CD4-positive, CD25-positive, alpha-beta regulatory T cell (primary cell): ENCODE results near the gene CFAP91. TPM values are rescaled to one million over a fixed set of nuclear protein-coding genes. Genes with fewer than 3 reads are reported as not detected.
"Not testable (repeated sequence)": the region's sequence is repeated elsewhere in the genome, so short reads cannot be mapped to it uniquely, and the experiment has no call there.

Experiments used
- ATAC-seq, 2 donors: fragments of 150-1000 bp; cut with Tn5 transposase; one replicate each; pipeline ENCODE4 v1.10.0; 2021; ENCODE audit warnings: low read depth in 2 of 2, moderate number of reproducible peaks in 2 of 2, moderate library complexity in 1 of 2
- DNase-seq, 3 donors: peaks; one replicate each; pipeline versions ENCODE4 v3.0.0 to v3.0.0-alpha.2; 2012 to 2022; ENCODE audit warnings: mixed read lengths in 1 of 3
- H3K27ac ChIP-seq: one replicate; pipeline ENCODE4 v1.7.0; 2013; ENCODE audit warnings: mild to moderate bottlenecking, low read length; ENCODE audit not compliant: insufficient read depth, poor library complexity, severe bottlenecking
- H3K27me3 ChIP-seq: one replicate; pipeline ENCODE4 v1.7.0; 2013; ENCODE audit warnings: low read length; ENCODE audit not compliant: control insufficient read depth, insufficient read depth
- H3K36me3 ChIP-seq: one replicate; pipeline ENCODE4 v1.7.0; 2013; ENCODE audit warnings: mild to moderate bottlenecking, low read length, moderate library complexity; ENCODE audit not compliant: control insufficient read depth, insufficient read depth
- H3K4me1 ChIP-seq: 2 replicates; pipeline ENCODE4 v1.7.0; 2013; ENCODE audit warnings: mild to moderate bottlenecking, low read length; ENCODE audit not compliant: insufficient read depth, control insufficient read depth, poor library complexity, severe bottlenecking
- H3K4me3 ChIP-seq: one replicate; pipeline ENCODE4 v1.7.0; 2013; ENCODE audit warnings: low read depth, mild to moderate bottlenecking, low read length, moderate library complexity
- H3K9me3 ChIP-seq, 2 experiments: 1 replicate in 1 of 2; 2 replicates in 1 of 2; pipeline ENCODE4 v1.7.0; 2013; ENCODE audit warnings: low read length in 2 of 2, mild to moderate bottlenecking in 1 of 2, moderate library complexity in 1 of 2; ENCODE audit not compliant: control insufficient read depth in 2 of 2
- H3K27ac Mint-ChIP-seq, 3 donors: one replicate each; pipeline ENCODE4 v1.8.0; 2020 to 2022; ENCODE audit warnings: mild to moderate bottlenecking in 3 of 3, mixed read lengths in 3 of 3, moderate library complexity in 2 of 3
- H3K27me3 Mint-ChIP-seq: one replicate; pipeline ENCODE4 v1.8.0; 2022; ENCODE audit warnings: mild to moderate bottlenecking, mixed read lengths
- H3K36me3 Mint-ChIP-seq: one replicate; pipeline ENCODE4 v1.8.0; 2020; ENCODE audit warnings: mixed read lengths
- H3K4me1 Mint-ChIP-seq, 4 donors: one replicate each; pipeline ENCODE4 v1.8.0; 2020 to 2022; ENCODE audit warnings: mixed read lengths in 4 of 4, mild to moderate bottlenecking in 1 of 4
- H3K4me3 Mint-ChIP-seq, 4 donors: one replicate each; pipeline ENCODE4 v1.8.0; 2020 to 2022; ENCODE audit warnings: mild to moderate bottlenecking in 4 of 4, mixed read lengths in 4 of 4, moderate library complexity in 3 of 4
- H3K9me3 Mint-ChIP-seq, 7 donors: one replicate each; pipeline ENCODE4 v1.8.0; 2020 to 2022; ENCODE audit warnings: mixed read lengths in 7 of 7, mild to moderate bottlenecking in 3 of 7, moderate library complexity in 2 of 7
- polyA plus RNA-seq, 4 donors: library from polyadenylated mRNA; unstranded; fragments of 300-500 nt; fragmentation: Illumina TruSeq; gene quantifications; one replicate each; pipeline ENCODE4 v1.2.3, GENCODE V29; 2021
- total RNA-seq: library from RNA; stranded (reverse); gene quantifications from one replicate; pipeline ENCODE4 v1.2.3, GENCODE V29; 2022

The CFAP91 gene
- total and polyA plus RNA-seq, 5 donors from 2014 or later = 0.44 to 0.59 TPM; not detected in 3

GRCh38 chr3:119673875-119674274 lies 28.9 kb upstream of the CFAP91 start:
- H3K36me3 ChIP-seq = peaks cover 57% of the 10 kb centered on the region
- no peak for ATAC-seq
- Mint-ChIP-seq H3K27me3 (peaks cover 5% of the 10 kb centered on the region), H3K4me1 (peaks cover 27 to 62% (median 48%) of the 10 kb centered on the region in 4 donors), H3K4me3 (no peak overlapping the region), H3K27ac (no peak overlapping the region), H3K36me3 (peaks cover 34% of the 10 kb centered on the region), H3K9me3 (no peaks in the 10 kb centered on the region)
- H3K4me1 ChIP-seq = peaks cover 21% of the 10 kb centered on the region
- no peak overlapping the region for H3K27ac ChIP-seq
- no peaks in the 10 kb centered on the region for H3K9me3 ChIP-seq
- H3K4me3 ChIP-seq = no peak overlapping the region
- DNase-seq = no peak
- no peaks in the 10 kb centered on the region for H3K27me3 ChIP-seq

DNA sequence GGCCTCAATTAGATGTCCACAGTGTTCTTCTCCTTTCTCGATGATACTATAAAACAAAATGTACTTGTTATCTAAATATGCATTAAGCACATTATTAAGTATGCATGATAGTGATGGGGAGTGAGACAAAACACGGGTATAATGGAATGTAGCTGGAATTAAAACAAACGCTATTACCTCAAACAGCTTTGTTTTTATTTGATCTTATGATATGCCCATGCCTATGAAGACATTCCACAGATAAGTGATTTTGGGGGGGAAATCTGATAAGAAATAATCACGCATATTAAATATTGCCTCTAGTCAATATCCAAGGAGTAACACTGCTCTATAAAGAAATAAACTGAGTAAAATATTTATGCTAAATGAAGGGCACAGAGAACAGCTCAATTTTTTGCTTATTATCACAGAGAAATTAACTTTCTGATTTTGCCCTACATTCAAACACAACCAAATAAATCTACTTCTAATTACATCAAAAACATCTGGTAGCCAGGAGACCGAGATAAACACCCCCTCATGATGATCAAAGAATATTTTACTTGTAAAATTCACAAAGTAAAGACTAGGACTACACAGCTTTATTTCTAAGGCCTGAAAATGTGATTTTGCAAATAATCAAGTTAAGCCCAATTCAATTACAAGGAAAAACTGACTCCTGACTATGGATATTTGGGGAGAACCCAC lies 27.5 kb upstream of the CFAP91 start:
- ATAC-seq = no peak
- Histone ChIP-seq H3K27ac (no peak overlapping the region), H3K27me3 (no peaks in the 10 kb centered on the region), H3K4me1 (peaks cover 21% of the 10 kb centered on the region), H3K4me3 (peak overlapping the region; percentile 96), H3K9me3 (no peaks in the 10 kb centered on the region), H3K36me3 (peaks cover 44% of the 10 kb centered on the region)
- Mint-ChIP-seq H3K27me3 (peaks cover 5% of the 10 kb centered on the region), H3K4me3 (peak overlapping the region; percentile 86 to 96 (median 92)), H3K36me3 (peaks cover 24% of the 10 kb centered on the region), H3K4me1 (peaks cover 19 to 57% (median 45%) of the 10 kb centered on the region in 4 donors), H3K9me3 (no peaks in the 10 kb centered on the region), H3K27ac (peak overlapping the region in 2 of 3 donors; percentile 7 to 69)
- no peak for DNase-seq

DNA sequence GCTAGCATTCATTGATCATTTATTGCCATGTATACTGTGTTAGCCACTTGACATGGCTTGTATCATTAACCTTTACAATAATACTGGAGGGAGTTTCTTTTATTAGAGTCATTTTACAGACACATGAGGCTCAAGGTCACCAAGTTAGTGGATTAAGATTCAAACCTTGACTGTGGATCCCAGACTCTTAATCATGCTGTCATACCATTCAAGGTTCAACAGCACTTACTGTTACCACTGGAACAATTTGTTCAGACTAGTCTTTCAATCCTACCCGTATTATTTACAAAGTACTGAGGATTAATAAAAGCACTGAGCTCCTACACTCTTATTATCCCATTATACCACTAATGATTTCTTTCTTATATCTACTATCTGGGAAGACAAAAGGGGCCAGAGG lies 26.8 kb upstream of the CFAP91 start:
- H3K27ac ChIP-seq = peak overlapping the region; percentile 91
- no peak for DNase-seq
- H3K27me3 ChIP-seq = no peaks in the 10 kb centered on the region
- Mint-ChIP-seq H3K27ac (peak overlapping the region in 2 of 3 donors; percentile 69 to 96), H3K36me3 (peaks cover 19% of the 10 kb centered on the region), H3K9me3 (no peaks in the 10 kb centered on the region), H3K4me1 (peaks cover 18 to 51% (median 43%) of the 10 kb centered on the region in 4 donors), H3K4me3 (peak overlapping the region; percentile 86 to 96 (median 92)), H3K27me3 (peaks cover 5% of the 10 kb centered on the region)
- peak overlapping the region; percentile 96 for H3K4me3 ChIP-seq
- no peaks in the 10 kb centered on the region for H3K9me3 ChIP-seq
- H3K36me3 ChIP-seq = peaks cover 40% of the 10 kb centered on the region
- no peak for ATAC-seq
- H3K4me1 ChIP-seq = peaks cover 21% of the 10 kb centered on the region

GRCh38 chr3:119676771-119677640 lies 25.8 kb upstream of the CFAP91 start, which contains the start of gene COX17:
Gene COX17 (minus strand): TSS chr3:119677406. CDS start chr3:119677310, 96 bp downstream.
- H3K36me3 Mint-ChIP-seq = peaks cover 12% of the 10 kb centered on the region
- H3K27me3 Mint-ChIP-seq = peaks cover 5% of the 10 kb centered on the region
- H3K4me1 Mint-ChIP-seq = peaks cover 13 to 43% (median 35%) of the 10 kb centered on the region in 4 donors
- Histone ChIP-seq H3K4me3 (peak within 1 kb of the TSS; percentile 96), H3K9me3 (no peaks in the 10 kb centered on the region), H3K36me3 (peaks cover 31% of the 10 kb centered on the region), H3K4me1 (peaks cover 21% of the 10 kb centered on the region), H3K27me3 (no peaks in the 10 kb centered on the region), H3K27ac (peak within 1 kb of the TSS; percentile 91)
- peak; percentile 86 to 88 for ATAC-seq
- peak; percentile 95 to 99 (median 98) for DNase-seq
- peak within 1 kb of the TSS; percentile 96 to 99 (median 98) for H3K27ac Mint-ChIP-seq
- no peaks in the 10 kb centered on the region for H3K9me3 Mint-ChIP-seq
- H3K4me3 Mint-ChIP-seq = peak within 1 kb of the TSS; percentile 86 to 96 (median 92)

GRCh38 chr3:119677641-119677934 lies 25.2 kb upstream of the CFAP91 start:
- Histone ChIP-seq H3K27ac (peak overlapping the region; percentile 91), H3K4me1 (peaks cover 21% of the 10 kb centered on the region), H3K36me3 (peaks cover 25% of the 10 kb centered on the region), H3K27me3 (no peaks in the 10 kb centered on the region), H3K4me3 (peak overlapping the region; percentile 87), H3K9me3 (no peaks in the 10 kb centered on the region)
- Mint-ChIP-seq H3K4me1 (peaks cover 7 to 39% (median 32%) of the 10 kb centered on the region in 4 donors), H3K4me3 (peak overlapping the region; percentile 85 to 95 (median 88)), H3K27me3 (peaks cover 5% of the 10 kb centered on the region), H3K36me3 (peaks cover 8% of the 10 kb centered on the region), H3K27ac (peak overlapping the region; percentile 96 to 99 (median 98)), H3K9me3 (no peaks in the 10 kb centered on the region)
- DNase-seq (no peak), ATAC-seq (no peak)

DNA sequence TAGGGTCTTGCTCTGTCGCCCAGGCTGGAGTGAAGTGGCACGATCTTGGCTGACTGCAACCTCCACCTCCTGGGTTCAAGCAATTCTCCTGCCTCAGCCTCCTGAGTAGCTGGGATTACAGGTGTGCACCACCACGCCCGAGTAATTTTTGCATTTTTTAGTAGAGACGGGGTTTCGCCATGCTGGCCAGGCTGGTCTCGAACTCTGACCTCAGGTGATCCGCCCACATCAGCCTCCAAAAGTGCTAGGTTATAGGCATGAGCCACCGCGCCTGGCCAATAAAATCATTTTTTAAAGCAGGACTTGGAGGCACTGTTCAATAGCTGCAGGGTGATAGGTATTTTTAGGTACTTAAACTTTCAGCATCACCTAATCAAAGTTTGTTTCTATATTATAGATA lies 24.6 kb upstream of the CFAP91 start:
- peaks cover 21% of the 10 kb centered on the region for H3K4me1 ChIP-seq
- Mint-ChIP-seq H3K27ac (peak overlapping the region; percentile 56 to 96 (median 71)), H3K4me1 (peaks cover 6 to 34% (median 28%) of the 10 kb centered on the region in 4 donors), H3K4me3 (peak overlapping the region in 1 of 4 donors; percentile 61)
- ATAC-seq, H3K36me3 Mint-ChIP-seq, H3K9me3 ChIP-seq, H3K27me3 Mint-ChIP-seq, H3K27me3 ChIP-seq, H3K9me3 Mint-ChIP-seq, DNase-seq, H3K4me3 ChIP-seq: not testable (repeated sequence)
- peak overlapping the region; percentile 91 for H3K27ac ChIP-seq
- peaks cover 19% of the 10 kb centered on the region for H3K36me3 ChIP-seq

- H3K27me3 ChIP-seq = no peaks in the 10 kb centered on the region
- H3K9me3 Mint-ChIP-seq = peaks cover 0 to 1% (median 0%) of the 10 kb centered on the region in 7 donors
- peaks cover 6 to 28% (median 24%) of the 10 kb centered on the region in 4 donors for H3K4me1 Mint-ChIP-seq
Observed at GRCh38 chr3:119679874-119680273, 22.9 kb upstream of the CFAP91 start.

More at GRCh38 chr3:119679874-119680273, 22.9 kb upstream of the CFAP91 start:
- Mint-ChIP-seq H3K27me3 (peaks cover 5% of the 10 kb centered on the region), H3K36me3 (no peaks in the 10 kb centered on the region), H3K27ac (no peak overlapping the region), H3K4me3 (no peak overlapping the region)
- ATAC-seq = no peak
- no peaks in the 10 kb centered on the region for H3K9me3 ChIP-seq
- DNase-seq = no peak
- peaks cover 4% of the 10 kb centered on the region for H3K36me3 ChIP-seq
- H3K4me3 ChIP-seq = no peak overlapping the region
- peaks cover 21% of the 10 kb centered on the region for H3K4me1 ChIP-seq
- H3K27ac ChIP-seq = no peak overlapping the region
